Measurements from ENCODE around the gene CCDC141. TPM values are rescaled to one million over a fixed set of nuclear protein-coding genes. Genes with fewer than 3 reads are reported as not detected.

The CCDC141 gene
- total and polyA plus RNA-seq, 2 donors (not counting 3 experiments of a cell fraction or from before 2014, with no cell fraction given) = not detected

- Histone ChIP-seq H4K20me1 (replicated peaks; ENCODE audit: control insufficient read depth, extremely low read depth, insufficient read depth, low read length) (no peaks in the 10 kb centered on the region), H2AFZ (ENCODE audit: low read depth, low read length) (peak overlapping the region; percentile 82), H3K4me2 (ENCODE audit: insufficient read depth, low read length) (peak overlapping the region; percentile 34), H3K36me3 (ENCODE audit: control insufficient read depth in 2 of 2, extremely low read depth in 1 of 2, insufficient read depth in 2 of 2, low read length in 2 of 2) (no peaks in the 10 kb centered on the region), H3K9me3 (replicated peaks; ENCODE audit: control insufficient read depth, insufficient read depth, low read length) (no peaks in the 10 kb centered on the region), H3K79me2 (ENCODE audit: control insufficient read depth, insufficient read depth, low read length) (no peaks in the 10 kb centered on the region), H3K4me3 (replicated peaks in 1 of 3; ENCODE audit: insufficient read depth in 1 of 3, low read depth in 1 of 3, low read length in 3 of 3) (no peak overlapping the region), H3K9ac (replicated peaks; ENCODE audit: extremely low read depth, insufficient read depth, low read length) (no peak overlapping the region), H3K4me1 (ENCODE audit: control insufficient read depth, extremely low read depth, insufficient read depth, low read length) (peaks cover 56% of the 10 kb centered on the region), H3K27ac (ENCODE audit: insufficient read depth, low read depth, low read length) (peak overlapping the region; percentile 50), H3K27me3 (ENCODE audit: control insufficient read depth in 2 of 2, insufficient read depth in 2 of 2, low read length in 2 of 2) (no peaks in the 10 kb centered on the region), H3K9me1 (replicated peaks; ENCODE audit: control insufficient read depth, extremely low read depth, insufficient read depth, low read length) (no peaks in the 10 kb centered on the region)
- no peak for TF ChIP-seq POLR2AphosphoS5 (IDR thresholded peaks at IDR 0.05; ENCODE audit: insufficient read depth, low read depth, low read length)
- BruUV-seq (replicated peaks) = no TSS peak
- peak; percentile 64 for DNase-seq (ENCODE audit: low read depth, low spot score)
- ChIA-PET POLR2A (no interaction called here), CTCF (interaction anchor here (1.0 to 2.6 kb wide), 4 partner anchors 27 to 99 kb away, joined by 3 to 13 read pairs (median 4); no protein-coding TSS in a partner anchor)
- no peak for FAIRE-seq
- dilution Hi-C loops (cut with MboI; ENCODE audit: extremely low pct_ligation_motif_present, low sequenced_read_pairs) (no loop called here), intact Hi-C loops (cut with micrococcal nuclease) (loop anchor here (2.0 to 10.0 kb wide), 4 partner anchors 55 to 444 kb away; partner anchors contain the start of gene PLEKHA3)
Measured at GRCh38 chr2:178827739-178828485, 222.0 kb downstream of the CCDC141 start.

- no peak overlapping the region for H3K4me3 ChIP-seq (replicated peaks in 1 of 3; ENCODE audit: insufficient read depth in 1 of 3, low read depth in 1 of 3, low read length in 3 of 3)
- BruUV-seq (replicated peaks) = no TSS peak
- dilution Hi-C loops (cut with MboI; ENCODE audit: extremely low pct_ligation_motif_present, low sequenced_read_pairs) = no loop called here
- ChIA-PET POLR2A (no interaction called here), CTCF (interaction anchor here (1.0 to 2.6 kb wide), 3 partner anchors 28 to 100 kb away, joined by 4 to 13 read pairs (median 5); no protein-coding TSS in a partner anchor)
- no peaks in the 10 kb centered on the region for H3K27me3 ChIP-seq (ENCODE audit: control insufficient read depth in 2 of 2, insufficient read depth in 2 of 2, low read length in 2 of 2)
- peak overlapping the region; percentile 34 for H3K4me2 ChIP-seq (ENCODE audit: insufficient read depth, low read length)
- no peak for DNase-seq (ENCODE audit: low read depth, low spot score)
- no peaks in the 10 kb centered on the region for H3K9me3 ChIP-seq (replicated peaks; ENCODE audit: control insufficient read depth, insufficient read depth, low read length)
- TF ChIP-seq POLR2AphosphoS5 (IDR thresholded peaks at IDR 0.05; ENCODE audit: insufficient read depth, low read depth, low read length) (no peak), EZH2 (IDR thresholded peaks at IDR 0.05; ENCODE audit: borderline replicate concordance, low read depth, low read length, severe bottlenecking) (no peak), JUN (IDR thresholded peaks at IDR 0.05; ENCODE audit: borderline replicate concordance, insufficient read depth, insufficient read length, low read depth) (no peak), POLR2A (IDR thresholded peaks at IDR 0.05; ENCODE audit: low read depth, low read length) (no peak), MYC (IDR thresholded peaks at IDR 0.05; ENCODE audit: low read depth, low read length) (no peak), GATA2 (IDR thresholded peaks at IDR 0.05; ENCODE audit: insufficient read depth, insufficient read length, low read depth, low read length) (no peak), CTCF (IDR thresholded peaks at IDR 0.05; ENCODE audit: extremely low read depth in 1 of 2, insufficient read depth in 1 of 2, low read depth in 1 of 2, low read length in 2 of 2) (no peak), FOS (IDR thresholded peaks at IDR 0.05; ENCODE audit: borderline replicate concordance, insufficient read depth, low read length) (no peak), MAX (IDR thresholded peaks at IDR 0.05; ENCODE audit: insufficient read depth, insufficient read length) (no peak)
- no peaks in the 10 kb centered on the region for H3K79me2 ChIP-seq (ENCODE audit: control insufficient read depth, insufficient read depth, low read length)
- no peaks in the 10 kb centered on the region for H4K20me1 ChIP-seq (replicated peaks; ENCODE audit: control insufficient read depth, extremely low read depth, insufficient read depth, low read length)
- no peak overlapping the region for H3K27ac ChIP-seq (ENCODE audit: insufficient read depth, low read depth, low read length)
- FAIRE-seq = no peak
- H2AFZ ChIP-seq (ENCODE audit: low read depth, low read length) = peak overlapping the region; percentile 82
- H3K4me1 ChIP-seq (ENCODE audit: control insufficient read depth, extremely low read depth, insufficient read depth, low read length) = peaks cover 56% of the 10 kb centered on the region
- intact Hi-C loops (cut with micrococcal nuclease) = loop anchor here (5.0 to 10.0 kb wide), 3 partner anchors 280 to 445 kb away; partner anchors contain the start of gene PLEKHA3
- H3K9me1 ChIP-seq (replicated peaks; ENCODE audit: control insufficient read depth, extremely low read depth, insufficient read depth, low read length) = no peaks in the 10 kb centered on the region
- H3K9ac ChIP-seq (replicated peaks; ENCODE audit: extremely low read depth, insufficient read depth, low read length) = no peak overlapping the region
- no peaks in the 10 kb centered on the region for H3K36me3 ChIP-seq (ENCODE audit: control insufficient read depth in 2 of 2, extremely low read depth in 1 of 2, insufficient read depth in 2 of 2, low read length in 2 of 2)
Measured at GRCh38 chr2:178827111-178827510, 222.8 kb downstream of the CCDC141 start.

All from endothelial cell of umbilical vein (primary cell).